Cerebellar nuclear complex (tissue), 1 donor: ENCODE measurements around the gene FCHO2.
"Not testable (repeated sequence)": the region's sequence is repeated elsewhere in the genome, so short reads cannot be mapped to it uniquely, and the experiment has no call there.

Source experiments
- DNase-seq, 2 experiments: peaks; one replicate each; lab custom pipeline; 2025; lab: John Stamatoyannopoulos, UW

The FCHO2 gene

GRCh38 chr5:72955143-72955767 is 586 bp upstream of the FCHO2 start:
- DNase-seq, result no peak

GRCh38 chr5:72956324-72957140 is 691 bp downstream of the FCHO2 start:
- no peak for DNase-seq

- DNase-seq, result no peak
Measured at GRCh38 chr5:72957337-72957736, 1.5 kb downstream of the FCHO2 start.

- no peak for DNase-seq
Measured at GRCh38 chr5:72959257-72959656, 3.4 kb downstream of the FCHO2 start.

GRCh38 chr5:72974481-72974880 is 18.6 kb downstream of the FCHO2 start:
- DNase-seq, result not testable (repeated sequence)

GRCh38 chr5:72976810-72977209 is 21.0 kb downstream of the FCHO2 start:
- DNase-seq, result not testable (repeated sequence)

GRCh38 chr5:72985719-72986118 is 29.9 kb downstream of the FCHO2 start:
- DNase-seq, result no peak

- no peak for DNase-seq
Measured at GRCh38 chr5:72988769-72989168, 32.9 kb downstream of the FCHO2 start.

- DNase-seq, result no peak
Measured at GRCh38 chr5:72991394-72991793, 35.6 kb downstream of the FCHO2 start.

GRCh38 chr5:72994578-72994977 is 38.7 kb downstream of the FCHO2 start:
- no peak for DNase-seq

GRCh38 chr5:72996632-72997031 is 40.8 kb downstream of the FCHO2 start:
- no peak for DNase-seq

GRCh38 chr5:72999916-73000315 is 44.1 kb downstream of the FCHO2 start:
- DNase-seq, result no peak

GRCh38 chr5:73005886-73006285 is 50.0 kb downstream of the FCHO2 start:
- DNase-seq, result no peak

GRCh38 chr5:73007051-73007450 is 51.2 kb downstream of the FCHO2 start:
- no peak for DNase-seq

GRCh38 chr5:73008831-73009230 is 53.0 kb downstream of the FCHO2 start:
- DNase-seq, result no peak

- DNase-seq, result not testable (repeated sequence)
Measured at GRCh38 chr5:73011612-73012011, 55.8 kb downstream of the FCHO2 start.

- no peak for DNase-seq
Measured at GRCh38 chr5:73018892-73019291, 63.1 kb downstream of the FCHO2 start.

GRCh38 chr5:73019766-73020165 is 63.9 kb downstream of the FCHO2 start:
- no peak for DNase-seq

GRCh38 chr5:73022471-73023169 is 66.8 kb downstream of the FCHO2 start:
- no peak for DNase-seq

- DNase-seq, result not testable (repeated sequence)
Measured at GRCh38 chr5:73024946-73025544, 69.2 kb downstream of the FCHO2 start.

- no peak for DNase-seq
Measured at GRCh38 chr5:73027361-73027760, 71.5 kb downstream of the FCHO2 start.

- DNase-seq, result no peak
Measured at GRCh38 chr5:73027816-73028215, 72.0 kb downstream of the FCHO2 start.
